HepG2 (cell line): Measurements from ENCODE around the gene SHROOM1. TPM values are rescaled to one million over a fixed set of nuclear protein-coding genes. Genes with fewer than 3 reads are reported as not detected.

Source experiments
- ATF7-NPFF ChIP-seq: sonication (generic); formaldehyde crosslinking; IDR thresholded peaks from 2 replicates; pipeline ENCODE4 v1.8.1; 2023; ENCODE audit warnings: mild to moderate bottlenecking, low read depth, missing genetic modification reagents, moderate library complexity
- FOXO4 ChIP-seq: sonication (generic); formaldehyde crosslinking; conservative IDR thresholded peaks from 2 replicates; pipeline ENCODE4 v1.8.1; 2023; ENCODE audit warnings: missing genetic modification reagents
- HNF4A ChIP-seq: sonication (generic); formaldehyde crosslinking; IDR thresholded peaks from 2 replicates; pipeline ENCODE4 v1.4.0; 2020; ENCODE audit warnings: missing genetic modification reagents
- MAX ChIP-seq: IDR thresholded peaks from 2 replicates; pipeline ENCODE4 v1.6.1; 2012; ENCODE audit warnings: inconsistent platforms
- NCOA2 ChIP-seq: sonication (generic); formaldehyde crosslinking; IDR thresholded peaks from 2 replicates; pipeline ENCODE4 v1.8.0; 2022; ENCODE audit warnings: inconsistent platforms
- RAD51 ChIP-seq: fragments of 450-650 bp; IDR thresholded peaks from 2 replicates; pipeline ENCODE4 v1.6.1; 2016; ENCODE audit warnings: borderline replicate concordance
- REPIN1 ChIP-seq: sonication (generic); formaldehyde crosslinking; IDR thresholded peaks from 2 replicates; pipeline ENCODE4 v1.8.0; 2022; ENCODE audit warnings: missing genetic modification reagents, low read depth, mild to moderate bottlenecking, borderline replicate concordance
- REXO4 ChIP-seq: sonication (generic); formaldehyde crosslinking; IDR thresholded peaks from 2 replicates; pipeline ENCODE4 v1.8.0; 2022; ENCODE audit warnings: missing genetic modification reagents, mild to moderate bottlenecking, borderline replicate concordance
- ZMYM4 ChIP-seq: sonication (generic); formaldehyde crosslinking; IDR thresholded peaks from 2 replicates; pipeline ENCODE4 v1.8.1; 2023; ENCODE audit warnings: mild to moderate bottlenecking, missing genetic modification reagents
- ZNF691 ChIP-seq: sonication (generic); formaldehyde crosslinking; IDR thresholded peaks from 2 replicates; pipeline ENCODE4 v1.4.0; 2020; ENCODE audit warnings: missing genetic modification reagents, low read depth, mild to moderate bottlenecking, borderline replicate concordance
- ZNF792 ChIP-seq: IDR thresholded peaks from 2 replicates; pipeline ENCODE4 v1.6.1; 2016
- ZNF800 ChIP-seq: sonication (generic); formaldehyde crosslinking; IDR thresholded peaks from 2 replicates; pipeline ENCODE4 v1.4.0; 2020; ENCODE audit warnings: missing genetic modification reagents
- polyA plus RNA-seq, 8 experiments: library from polyadenylated mRNA; depleted of rRNA in 3 of 8; stranded (reverse) in 7 of 8; unstranded in 1 of 8; fragments of >200 nt; fragmentation: Illumina TruSeq in 4 of 8; extraction: Trizol in 4 of 8; gene quantifications; 2 replicates each; pipeline versions ENCODE4 v1.2.1 to v1.2.3, GENCODE V29; 2011 to 2016; ENCODE audit warnings: low read depth in 4 of 8, missing spikeins in 1 of 8, mixed read lengths in 1 of 8; ENCODE audit not compliant: insufficient read depth in 1 of 8
- total RNA-seq, 5 experiments: library from RNA; depleted of rRNA; stranded (reverse); fragments of >200 nt; fragmentation: Illumina TruSeq; extraction: Trizol; gene quantifications; 2 replicates each; pipeline ENCODE4 v1.2.3, GENCODE V29; 2016; ENCODE audit warnings: low read depth in 1 of 5
- TF ChIP-seq, protein P1 (sequence below): sonication (generic); formaldehyde crosslinking; conservative IDR thresholded peaks from 2 replicates; pipeline ENCODE4 v1.4.0; 2020; ENCODE audit warnings: missing genetic modification reagents
- TF ChIP-seq, protein P2 (sequence below): sonication (generic); formaldehyde crosslinking; IDR thresholded peaks from 2 replicates; pipeline ENCODE4 v1.4.0; 2020; ENCODE audit warnings: mild to moderate bottlenecking, missing genetic modification reagents
- TF ChIP-seq, protein P3 (sequence below): sonication (generic); formaldehyde crosslinking; IDR thresholded peaks from 2 replicates; pipeline ENCODE4 v1.4.0; 2020; ENCODE audit warnings: missing genetic modification reagents; ENCODE audit errors: not compliant biosample characterization
- TF ChIP-seq, protein P4 (sequence below): sonication (generic); formaldehyde crosslinking; IDR thresholded peaks from 2 replicates; pipeline ENCODE4 v1.5.1; 2020; ENCODE audit warnings: missing genetic modification reagents, mild to moderate bottlenecking, borderline replicate concordance

The SHROOM1 gene
- total and polyA plus RNA-seq, 2 of the 13 experiments (the other 11 are each of a cell fraction or from before 2014, with no cell fraction given): 18.2 to 25.7 TPM

DNA sequence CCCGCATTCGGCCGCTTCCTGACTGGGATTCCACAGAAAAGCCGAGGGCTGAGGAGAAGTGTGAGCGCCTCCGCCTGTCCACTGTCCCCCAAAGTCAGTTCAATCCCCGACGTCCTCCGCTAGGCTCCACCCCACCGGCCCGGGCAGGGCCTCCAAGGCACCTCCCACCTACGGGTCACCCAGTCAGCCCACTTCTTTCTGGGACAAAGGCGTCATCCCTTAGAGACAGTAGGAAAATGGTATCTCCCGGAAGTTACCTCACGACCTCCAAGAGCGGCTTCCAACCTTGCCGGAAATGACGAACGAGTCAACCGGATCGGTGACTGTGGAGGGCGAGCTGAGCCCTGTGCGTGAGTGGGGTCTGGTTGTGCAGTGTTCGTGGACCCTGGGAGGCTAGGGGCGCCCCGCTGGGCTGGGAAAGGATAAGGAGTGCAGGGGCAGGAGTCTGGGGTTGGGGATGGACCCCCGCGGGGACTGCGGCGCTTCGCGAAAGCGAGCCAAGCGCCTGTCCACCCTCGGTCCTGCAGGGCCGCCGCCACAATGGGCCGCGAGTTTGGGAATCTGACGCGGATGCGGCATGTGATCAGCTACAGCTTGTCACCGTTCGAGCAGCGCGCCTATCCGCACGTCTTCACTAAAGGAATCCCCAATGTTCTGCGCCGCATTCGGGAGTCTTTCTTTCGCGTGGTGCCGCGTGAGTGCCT lies 36.0 kb upstream of the SHROOM1 start, which contains the start of the genes GDF9 and UQCRQ (continued):
- TF ChIP-seq ZNF800 (CRISPR knock-in tag) (peak; percentile 64; the same call in 1 of the 2 replicates), ZMYM4 (CRISPR knock-in tag) (peak; percentile 96), RAD51 (no peak), ZNF691 (CRISPR knock-in tag) (no peak), ZNF792 (CRISPR knock-in tag) (no peak; the same call in none of the 2 replicates), FOXO4 (CRISPR knock-in tag) (no peak), HNF4A (CRISPR knock-in tag) (peak; percentile 28; the same call in 1 of the 2 replicates), REXO4 (no peak), NCOA2 (CRISPR knock-in tag) (peak; percentile 47), MAX (peak; percentile 82; the same call in 1 of the 2 replicates), ATF7-NPFF (CRISPR knock-in tag) (no peak; the same call in 1 of the 2 replicates), REPIN1 (peak; percentile 96)
- TF ChIP-seq, protein P1, sequence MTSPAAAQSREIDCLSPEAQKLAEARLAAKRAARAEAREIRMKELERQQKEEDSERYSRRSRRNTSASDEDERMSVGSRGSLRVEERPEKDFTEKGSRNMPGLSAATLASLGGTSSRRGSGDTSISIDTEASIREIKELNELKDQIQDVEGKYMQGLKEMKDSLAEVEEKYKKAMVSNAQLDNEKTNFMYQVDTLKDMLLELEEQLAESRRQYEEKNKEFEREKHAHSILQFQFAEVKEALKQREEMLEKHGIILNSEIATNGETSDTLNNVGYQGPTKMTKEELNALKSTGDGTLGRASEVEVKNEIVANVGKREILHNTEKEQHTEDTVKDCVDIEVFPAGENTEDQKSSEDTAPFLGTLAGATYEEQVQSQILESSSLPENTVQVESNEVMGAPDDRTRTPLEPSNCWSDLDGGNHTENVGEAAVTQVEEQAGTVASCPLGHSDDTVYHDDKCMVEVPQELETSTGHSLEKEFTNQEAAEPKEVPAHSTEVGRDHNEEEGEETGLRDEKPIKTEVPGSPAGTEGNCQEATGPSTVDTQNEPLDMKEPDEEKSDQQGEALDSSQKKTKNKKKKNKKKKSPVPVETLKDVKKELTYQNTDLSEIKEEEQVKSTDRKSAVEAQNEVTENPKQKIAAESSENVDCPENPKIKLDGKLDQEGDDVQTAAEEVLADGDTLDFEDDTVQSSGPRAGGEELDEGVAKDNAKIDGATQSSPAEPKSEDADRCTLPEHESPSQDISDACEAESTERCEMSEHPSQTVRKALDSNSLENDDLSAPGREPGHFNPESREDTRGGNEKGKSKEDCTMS: no peak; the same call in 1 of the 2 replicates
- TF ChIP-seq, protein P2, sequence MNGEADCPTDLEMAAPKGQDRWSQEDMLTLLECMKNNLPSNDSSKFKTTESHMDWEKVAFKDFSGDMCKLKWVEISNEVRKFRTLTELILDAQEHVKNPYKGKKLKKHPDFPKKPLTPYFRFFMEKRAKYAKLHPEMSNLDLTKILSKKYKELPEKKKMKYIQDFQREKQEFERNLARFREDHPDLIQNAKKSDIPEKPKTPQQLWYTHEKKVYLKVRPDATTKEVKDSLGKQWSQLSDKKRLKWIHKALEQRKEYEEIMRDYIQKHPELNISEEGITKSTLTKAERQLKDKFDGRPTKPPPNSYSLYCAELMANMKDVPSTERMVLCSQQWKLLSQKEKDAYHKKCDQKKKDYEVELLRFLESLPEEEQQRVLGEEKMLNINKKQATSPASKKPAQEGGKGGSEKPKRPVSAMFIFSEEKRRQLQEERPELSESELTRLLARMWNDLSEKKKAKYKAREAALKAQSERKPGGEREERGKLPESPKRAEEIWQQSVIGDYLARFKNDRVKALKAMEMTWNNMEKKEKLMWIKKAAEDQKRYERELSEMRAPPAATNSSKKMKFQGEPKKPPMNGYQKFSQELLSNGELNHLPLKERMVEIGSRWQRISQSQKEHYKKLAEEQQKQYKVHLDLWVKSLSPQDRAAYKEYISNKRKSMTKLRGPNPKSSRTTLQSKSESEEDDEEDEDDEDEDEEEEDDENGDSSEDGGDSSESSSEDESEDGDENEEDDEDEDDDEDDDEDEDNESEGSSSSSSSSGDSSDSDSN (CRISPR knock-in tag): peak; percentile 66
- TF ChIP-seq, protein P3, sequence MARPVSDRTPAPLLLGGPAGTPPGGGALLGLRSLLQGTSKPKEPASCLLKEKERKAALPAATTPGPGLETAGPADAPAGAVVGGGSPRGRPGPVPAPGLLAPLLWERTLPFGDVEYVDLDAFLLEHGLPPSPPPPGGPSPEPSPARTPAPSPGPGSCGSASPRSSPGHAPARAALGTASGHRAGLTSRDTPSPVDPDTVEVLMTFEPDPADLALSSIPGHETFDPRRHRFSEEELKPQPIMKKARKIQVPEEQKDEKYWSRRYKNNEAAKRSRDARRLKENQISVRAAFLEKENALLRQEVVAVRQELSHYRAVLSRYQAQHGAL (CRISPR knock-in tag): no peak
- TF ChIP-seq, protein P4, sequence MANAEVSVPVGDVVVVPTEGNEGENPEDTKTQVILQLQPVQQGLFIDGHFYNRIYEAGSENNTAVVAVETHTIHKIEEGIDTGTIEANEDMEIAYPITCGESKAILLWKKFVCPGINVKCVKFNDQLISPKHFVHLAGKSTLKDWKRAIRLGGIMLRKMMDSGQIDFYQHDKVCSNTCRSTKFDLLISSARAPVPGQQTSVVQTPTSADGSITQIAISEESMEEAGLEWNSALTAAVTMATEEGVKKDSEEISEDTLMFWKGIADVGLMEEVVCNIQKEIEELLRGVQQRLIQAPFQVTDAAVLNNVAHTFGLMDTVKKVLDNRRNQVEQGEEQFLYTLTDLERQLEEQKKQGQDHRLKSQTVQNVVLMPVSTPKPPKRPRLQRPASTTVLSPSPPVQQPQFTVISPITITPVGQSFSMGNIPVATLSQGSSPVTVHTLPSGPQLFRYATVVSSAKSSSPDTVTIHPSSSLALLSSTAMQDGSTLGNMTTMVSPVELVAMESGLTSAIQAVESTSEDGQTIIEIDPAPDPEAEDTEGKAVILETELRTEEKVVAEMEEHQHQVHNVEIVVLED (CRISPR knock-in tag): peak; percentile 84
